ENCODE measurements around the gene PEX14.
A peak's percentile ranks its signal among the peaks of the same experiment; 100 is the strongest.
"Not testable (repeated sequence)": the region's sequence is repeated elsewhere in the genome, so short reads cannot be mapped to it uniquely, and the experiment has no call there.

Gene PEX14

GRCh38 chr1:10495952-10496351, 21.2 kb downstream of the PEX14 start:
- DNase-seq = no peak

GRCh38 chr1:10497109-10497508, 22.4 kb downstream of the PEX14 start:
- no peak for DNase-seq

- DNase-seq = no peak
Measured at GRCh38 chr1:10498231-10498630, 23.5 kb downstream of the PEX14 start.

- no peak for DNase-seq
Measured at GRCh38 chr1:10502206-10502605, 27.5 kb downstream of the PEX14 start.

- no peak for DNase-seq
Measured at GRCh38 chr1:10504249-10504648, 29.5 kb downstream of the PEX14 start.

GRCh38 chr1:10506046-10506676, 31.4 kb downstream of the PEX14 start:
- not testable (repeated sequence) for DNase-seq

- DNase-seq = no peak
Measured at GRCh38 chr1:10506677-10507047, 31.9 kb downstream of the PEX14 start.

- DNase-seq = peak in 1 of 2 experiments; percentile 25
Measured at GRCh38 chr1:10507111-10507879, 32.5 kb downstream of the PEX14 start.

- no peak for DNase-seq
Measured at GRCh38 chr1:10508511-10508951, 33.8 kb downstream of the PEX14 start.

- DNase-seq = no peak
Measured at GRCh38 chr1:10509809-10510509, 35.2 kb downstream of the PEX14 start.

GRCh38 chr1:10510520-10511493, 36.1 kb downstream of the PEX14 start:
- DNase-seq = no peak

GRCh38 chr1:10511494-10511885, 36.7 kb downstream of the PEX14 start:
- DNase-seq = no peak

- DNase-seq = no peak
Measured at GRCh38 chr1:10513199-10513598, 38.4 kb downstream of the PEX14 start.

- DNase-seq = no peak
Measured at GRCh38 chr1:10514490-10515235, 39.9 kb downstream of the PEX14 start.

GRCh38 chr1:10515301-10515975, 40.7 kb downstream of the PEX14 start:
- DNase-seq = no peak

- no peak for DNase-seq
Measured at GRCh38 chr1:10515976-10516750, 41.4 kb downstream of the PEX14 start.

GRCh38 chr1:10516925-10517676, 42.4 kb downstream of the PEX14 start:
- no peak for DNase-seq

- DNase-seq = no peak
Measured at GRCh38 chr1:10517677-10517982, 42.9 kb downstream of the PEX14 start.

GRCh38 chr1:10519016-10519417, 44.3 kb downstream of the PEX14 start:
- no peak for DNase-seq

GRCh38 chr1:10520497-10520896, 45.7 kb downstream of the PEX14 start:
- no peak for DNase-seq
